H1 (cell line): ENCODE data around the gene CASD1. TPM values are rescaled to one million over a fixed set of nuclear protein-coding genes. Genes with fewer than 3 reads are reported as not detected.

ENCODE experiments used
- CTCF ChIA-PET: fragments of 300-600 bp; sonication (Branson Sonifier 250); formaldehyde crosslinking; loops from one replicate; lab custom pipeline; 2021; ENCODE audit not compliant: partially characterized antibody; lab: Charles Lee
- POLR2A ChIA-PET: fragments of 300-600 bp; sonication (Branson Sonifier 250); formaldehyde crosslinking; loops from one replicate; lab custom pipeline; 2021; ENCODE audit warnings: inconsistent platforms; ENCODE audit not compliant: partially characterized antibody; lab: Charles Lee
- DNase-seq, 2 experiments: peaks; one replicate each; pipeline versions ENCODE4 v3.0.0 to v3.0.0-alpha.2; 2010 to 2022; ENCODE audit warnings: low spot score in 2 of 2, low read depth in 1 of 2, mixed read lengths in 1 of 2
- FAIRE-seq: peaks from 2 replicates; lab custom pipeline; 2011; peaks lifted over from hg19 to GRCh38; lab: Jason Lieb, UNC
- H2AFZ ChIP-seq: 2 replicates; pipeline ENCODE4 v1.8.1; 2012; ENCODE audit warnings: low read length, inconsistent platforms
- H2AK5ac ChIP-seq: 2 replicates; pipeline ENCODE4 v1.6.1; 2013; ENCODE audit warnings: low read depth, low read length
- H2BK120ac ChIP-seq: replicated peaks from 2 replicates; pipeline ENCODE3; 2013; ENCODE audit warnings: low read depth, low read length, inconsistent platforms
- H2BK12ac ChIP-seq: 2 replicates; pipeline ENCODE4 v1.6.1; 2013; ENCODE audit warnings: low read depth, low read length
- H2BK15ac ChIP-seq: 2 replicates; pipeline ENCODE4 v1.6.1; 2013; ENCODE audit warnings: low read length
- H2BK20ac ChIP-seq: 2 replicates; pipeline ENCODE4 v1.6.1; 2013; ENCODE audit warnings: low read length
- H2BK5ac ChIP-seq: 2 replicates; pipeline ENCODE4 v1.6.1; 2013; ENCODE audit warnings: low read depth, low read length
- H3K14ac ChIP-seq: 2 replicates; pipeline ENCODE4 v1.6.1; 2013; ENCODE audit warnings: inconsistent platforms; ENCODE audit not compliant: insufficient read length
- H3K18ac ChIP-seq: 2 replicates; pipeline ENCODE4 v1.6.1; 2013; ENCODE audit warnings: low read length; ENCODE audit errors: extremely low read depth
- H3K23ac ChIP-seq: 2 replicates; pipeline ENCODE4 v1.6.1; 2013; ENCODE audit warnings: inconsistent platforms; ENCODE audit not compliant: insufficient read length
- H3K23me2 ChIP-seq: 2 replicates; pipeline ENCODE4 v1.6.1; 2013; ENCODE audit warnings: low read depth, low read length
- H3K27ac ChIP-seq: 2 replicates; pipeline ENCODE4 v1.6.1; 2011; ENCODE audit warnings: low read depth, low read length, inconsistent platforms
- H3K27me3 ChIP-seq, 4 experiments: replicated peaks in 1 of 4; 1 replicate in 1 of 4; 2 replicates in 3 of 4; pipeline versions ENCODE4 v1.6.1 to v1.8.1; 2011 to 2013; ENCODE audit warnings: low read length in 3 of 4, mild to moderate bottlenecking in 3 of 4, inconsistent platforms in 2 of 4, mixed read lengths in 2 of 4, moderate library complexity in 1 of 4; ENCODE audit not compliant: control insufficient read depth in 3 of 4, insufficient read depth in 3 of 4; ENCODE audit errors: extremely low read depth in 1 of 4
- H3K36me3 ChIP-seq, 4 experiments: 2 replicates each; pipeline versions ENCODE4 v1.6.1 to v1.8.1; 2011 to 2013; ENCODE audit warnings: mild to moderate bottlenecking in 4 of 4, low read length in 3 of 4, moderate library complexity in 2 of 4, control low read depth in 1 of 4, inconsistent platforms in 1 of 4; ENCODE audit not compliant: insufficient read depth in 4 of 4, control insufficient read depth in 2 of 4
- H3K4ac ChIP-seq: replicated peaks from 2 replicates; pipeline ENCODE3; 2013; ENCODE audit warnings: low read length, low read depth, mixed read lengths, inconsistent platforms; ENCODE audit not compliant: insufficient read length
- H3K4me1 ChIP-seq, 4 experiments: replicated peaks in 1 of 4; 1 replicate in 1 of 4; 2 replicates in 3 of 4; pipeline versions ENCODE4 v1.6.1 to v1.8.1; 2011 to 2013; ENCODE audit warnings: low read length in 3 of 4, inconsistent platforms in 2 of 4, mixed read lengths in 1 of 4; ENCODE audit not compliant: insufficient read depth in 4 of 4, control insufficient read depth in 3 of 4
- H3K4me2 ChIP-seq, 2 experiments: 2 replicates each; pipeline versions ENCODE4 v1.6.1 to v1.8.1; 2011 to 2013; ENCODE audit warnings: low read depth in 2 of 2, low read length in 2 of 2, control low read depth in 1 of 2, inconsistent platforms in 1 of 2, mild to moderate bottlenecking in 1 of 2; ENCODE audit not compliant: insufficient read depth in 1 of 2
- H3K4me3 ChIP-seq, 4 experiments: fragments of 200-600, 300-600 bp in 1 of 4; sonication (generic), shearing (Covaris generic), sonication (Bioruptor Twin) in 1 of 4; 2 replicates each; pipeline versions ENCODE4 v1.5.1 to v1.8.1; 2011 to 2016; ENCODE audit warnings: low read length in 4 of 4, low read depth in 3 of 4, control low read depth in 2 of 4, inconsistent platforms in 2 of 4, mild to moderate bottlenecking in 2 of 4, mixed read lengths in 1 of 4, moderate library complexity in 1 of 4; ENCODE audit not compliant: insufficient read depth in 2 of 4; ENCODE audit errors: extremely low read depth in 1 of 4
- H3K56ac ChIP-seq: replicated peaks from 2 replicates; pipeline ENCODE3; 2013; ENCODE audit warnings: low read depth, mild to moderate bottlenecking, mixed read lengths, low read length, inconsistent platforms; ENCODE audit not compliant: insufficient read length
- H3K79me1 ChIP-seq: 2 replicates; pipeline ENCODE4 v1.6.1; 2013; ENCODE audit warnings: low read depth, low read length, control low read depth
- H3K79me2 ChIP-seq, 2 experiments: 2 replicates each; pipeline versions ENCODE4 v1.6.1 to v1.8.1; 2012 to 2013; ENCODE audit warnings: low read length in 2 of 2, mild to moderate bottlenecking in 2 of 2, inconsistent platforms in 1 of 2; ENCODE audit not compliant: insufficient read depth in 2 of 2, control insufficient read depth in 1 of 2
- H3K9ac ChIP-seq, 4 experiments: replicated peaks in 1 of 4; 1 replicate in 1 of 4; 2 replicates in 3 of 4; pipeline versions ENCODE4 v1.6.1 to v1.8.1; 2011 to 2013; ENCODE audit warnings: low read depth in 3 of 4, low read length in 3 of 4, control low read depth in 2 of 4, mild to moderate bottlenecking in 2 of 4, moderate library complexity in 2 of 4, inconsistent platforms in 1 of 4; ENCODE audit errors: extremely low read depth in 1 of 4
- H3K9me3 ChIP-seq, 2 experiments: 2 replicates each; pipeline versions ENCODE4 v1.6.1 to v1.8.1; 2012 to 2013; ENCODE audit warnings: mild to moderate bottlenecking in 2 of 2, moderate library complexity in 2 of 2, control low read depth in 1 of 2, inconsistent platforms in 1 of 2, low read depth in 1 of 2, low read length in 1 of 2, mixed read lengths in 1 of 2; ENCODE audit not compliant: insufficient read depth in 2 of 2
- H4K20me1 ChIP-seq, 2 experiments: replicated peaks in 1 of 2; 2 replicates each; pipeline versions ENCODE3 to v1.8.1; 2011 to 2013; ENCODE audit warnings: inconsistent platforms in 2 of 2, low read length in 2 of 2, mild to moderate bottlenecking in 1 of 2; ENCODE audit not compliant: insufficient read depth in 2 of 2, control insufficient read depth in 1 of 2
- H4K5ac ChIP-seq: 2 replicates; pipeline ENCODE4 v1.6.1; 2013; ENCODE audit warnings: low read length, low read depth, mixed read lengths, inconsistent platforms; ENCODE audit not compliant: insufficient read length
- H4K8ac ChIP-seq: 2 replicates; pipeline ENCODE4 v1.8.0; 2013; ENCODE audit warnings: mild to moderate bottlenecking, moderate library complexity, low read length, inconsistent platforms; ENCODE audit not compliant: insufficient read depth; ENCODE audit errors: extremely low read depth
- H4K91ac ChIP-seq: replicated peaks from 2 replicates; pipeline ENCODE3; 2013; ENCODE audit warnings: low read length, mixed read lengths, inconsistent platforms; ENCODE audit not compliant: insufficient read length
- GABPA ChIP-seq: IDR thresholded peaks from 2 replicates; pipeline ENCODE4 v1.6.1; 2011; ENCODE audit warnings: mild to moderate bottlenecking, low read length, moderate library complexity, borderline replicate concordance; ENCODE audit not compliant: insufficient read depth
- WGBS, 2 experiments: shearing (Covaris generic) in 1 of 2; methylation state at CpG; one replicate each; pipeline versions ENCODE4 v1.1.6 to v1.1.7; 2013 to 2015; ENCODE audit warnings: low lambda C conversion rate in 2 of 2, mixed read lengths in 2 of 2, inconsistent platforms in 1 of 2, low coverage in 1 of 2, missing lambda C conversion rate in 1 of 2; ENCODE audit not compliant: insufficient replicate concordance in 2 of 2, insufficient coverage in 1 of 2, insufficient read length in 1 of 2; ENCODE audit errors: extremely low coverage in 1 of 2, missing lambda C conversion rate in 1 of 2; 5-methylcytosine and 5-hydroxymethylcytosine counted together
- polyA plus RNA-seq, 7 experiments: library from polyadenylated mRNA; depleted of rRNA in 3 of 7; stranded (reverse) in 5 of 7; unstranded in 2 of 7; fragments of >200 nt in 5 of 7; fragments of 200-250 nt in 2 of 7; gene quantifications; 1 replicate in 5 of 7; 2 replicates in 1 of 7; 4 replicates in 1 of 7; pipeline versions ENCODE4 v1.2.1 to v1.2.3, GENCODE V29; 2011 to 2013; ENCODE audit warnings: missing spikeins in 2 of 7, mixed read lengths in 2 of 7
- total RNA-seq: library from RNA; stranded (reverse); fragmentation: NEBNext Ultra II Directional; extraction: Animal tissue kit (Norgen Biotek cat#: 25700); gene quantifications from 2 replicates; pipeline ENCODE4 v1.2.1, GENCODE V29; 2021

The CASD1 gene
- total and polyA plus RNA-seq, 2 of the 8 experiments (the other 6 are each of a cell fraction or from before 2014, with no cell fraction given) = 14.2 to 18.8 TPM

DNA sequence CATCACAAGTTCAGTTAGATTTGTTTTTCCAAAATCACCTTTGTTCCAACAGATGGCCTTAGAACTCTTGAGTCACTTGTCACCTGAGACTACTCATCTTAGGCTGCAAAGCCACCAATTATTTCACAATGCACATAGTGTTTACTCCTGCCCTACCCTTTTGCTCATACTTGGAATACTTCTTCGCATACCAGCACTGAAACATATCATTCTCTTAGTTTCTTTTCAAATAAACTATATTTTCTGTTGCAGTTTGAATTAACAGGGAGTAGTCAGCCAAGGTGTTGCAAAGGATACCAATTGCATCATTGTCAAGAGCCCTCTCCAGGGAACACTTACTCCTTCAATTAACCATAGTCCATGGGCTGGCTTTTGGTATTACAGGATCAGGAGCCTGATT lies 71.0 kb downstream of the CASD1 start:
- H3K4me1 ChIP-seq = no peaks in the 10 kb centered on the region; a peak in 1 of 7 replicates
- FAIRE-seq (no peak), DNase-seq (no peak)
- 87% methylated on average over 1 of the region's 1 CpG; no CpG with 5 or more reads in 1 of the 2 experiments for WGBS, 2 experiments
- no peaks in the 10 kb centered on the region for H4K20me1 ChIP-seq
- H4K5ac ChIP-seq = no peak overlapping the region
- H2BK12ac ChIP-seq = no peak overlapping the region
- no peak overlapping the region for H3K4me2 ChIP-seq
- ChIA-PET CTCF (interaction anchor here (1.0 kb wide), 1 partner anchor 14 kb away, joined by 3 read pairs; no protein-coding TSS in a partner anchor), POLR2A (no interaction called here)
- no peaks in the 10 kb centered on the region for H3K79me1 ChIP-seq
- no peak overlapping the region for H2AK5ac ChIP-seq
- no peak overlapping the region for H2BK5ac ChIP-seq
- H3K4ac ChIP-seq = no peak overlapping the region
- no peaks in the 10 kb centered on the region for H3K36me3 ChIP-seq
- no peak overlapping the region for H2BK15ac ChIP-seq
- no peak overlapping the region for H3K56ac ChIP-seq
- H3K27ac ChIP-seq = no peak overlapping the region
- no peak overlapping the region for H2AFZ ChIP-seq
- H3K9ac ChIP-seq = no peak overlapping the region
- no peak overlapping the region for H4K8ac ChIP-seq
- H3K4me3 ChIP-seq = no peak overlapping the region
- no peak for TF ChIP-seq GABPA
- H3K79me2 ChIP-seq = no peaks in the 10 kb centered on the region
- no peak overlapping the region for H2BK20ac ChIP-seq
- H3K18ac ChIP-seq = no peak overlapping the region
- H4K91ac ChIP-seq = no peak overlapping the region
- H3K14ac ChIP-seq = no peak overlapping the region
- H3K9me3 ChIP-seq = peaks cover 3% of the 10 kb centered on the region in 2 experiments; a peak in 1 of 4 replicates
- no peaks in the 10 kb centered on the region for H3K27me3 ChIP-seq
- H3K23me2 ChIP-seq = no peaks in the 10 kb centered on the region
- H2BK120ac ChIP-seq = no peak overlapping the region
- no peak overlapping the region for H3K23ac ChIP-seq
